Measurements from ENCODE around the gene ADAMTSL1.

The ADAMTSL1 gene

DNA sequence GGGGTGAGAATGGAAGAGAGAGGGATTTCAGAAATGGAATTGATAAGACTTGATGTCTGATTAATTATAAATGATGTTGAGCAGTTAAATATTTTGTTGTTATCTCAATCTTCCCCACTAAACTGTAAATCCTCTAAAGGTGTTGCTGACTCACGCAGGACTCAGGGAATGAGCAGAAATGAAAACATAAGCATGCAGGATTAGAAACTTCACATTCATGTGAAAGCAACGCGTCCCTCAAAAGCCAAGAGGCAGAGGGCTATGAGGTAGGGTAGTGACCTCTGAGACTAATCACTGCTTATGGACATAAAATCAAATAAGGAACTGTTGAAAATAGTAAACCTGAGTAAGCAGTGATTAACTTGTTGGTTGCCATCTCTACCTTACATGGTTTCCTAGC, 21.1 kb downstream of the ADAMTSL1 start:
- Histone ChIP-seq H3K4me1 (ENCODE audit: low read length) (no peaks in the 10 kb centered on the region), H3K27ac (ENCODE audit: low read length) (no peak overlapping the region), H3K27me3 (ENCODE audit: low read depth, low read length) (peaks cover 24% of the 10 kb centered on the region), H3K9me3 (ENCODE audit: insufficient read depth, low read length) (no peaks in the 10 kb centered on the region), H3K4me3 (ENCODE audit: low read length) (no peak overlapping the region), H3K4me2 (ENCODE audit: low read length) (no peak overlapping the region), H3K79me2 (ENCODE audit: low read length) (no peaks in the 10 kb centered on the region), H4K20me1 (ENCODE audit: insufficient read depth, low read length) (no peaks in the 10 kb centered on the region), H3K9ac (ENCODE audit: low read length) (no peak overlapping the region), H3K36me3 (replicated peaks; ENCODE audit: low read depth, low read length) (no peaks in the 10 kb centered on the region), H2AFZ (ENCODE audit: low read depth, low read length) (no peak overlapping the region)
- no peak for TF ChIP-seq EZH2phosphoT487 (IDR thresholded peaks at IDR 0.05; ENCODE audit: low read depth)
- TF ChIP-seq, protein P1, sequence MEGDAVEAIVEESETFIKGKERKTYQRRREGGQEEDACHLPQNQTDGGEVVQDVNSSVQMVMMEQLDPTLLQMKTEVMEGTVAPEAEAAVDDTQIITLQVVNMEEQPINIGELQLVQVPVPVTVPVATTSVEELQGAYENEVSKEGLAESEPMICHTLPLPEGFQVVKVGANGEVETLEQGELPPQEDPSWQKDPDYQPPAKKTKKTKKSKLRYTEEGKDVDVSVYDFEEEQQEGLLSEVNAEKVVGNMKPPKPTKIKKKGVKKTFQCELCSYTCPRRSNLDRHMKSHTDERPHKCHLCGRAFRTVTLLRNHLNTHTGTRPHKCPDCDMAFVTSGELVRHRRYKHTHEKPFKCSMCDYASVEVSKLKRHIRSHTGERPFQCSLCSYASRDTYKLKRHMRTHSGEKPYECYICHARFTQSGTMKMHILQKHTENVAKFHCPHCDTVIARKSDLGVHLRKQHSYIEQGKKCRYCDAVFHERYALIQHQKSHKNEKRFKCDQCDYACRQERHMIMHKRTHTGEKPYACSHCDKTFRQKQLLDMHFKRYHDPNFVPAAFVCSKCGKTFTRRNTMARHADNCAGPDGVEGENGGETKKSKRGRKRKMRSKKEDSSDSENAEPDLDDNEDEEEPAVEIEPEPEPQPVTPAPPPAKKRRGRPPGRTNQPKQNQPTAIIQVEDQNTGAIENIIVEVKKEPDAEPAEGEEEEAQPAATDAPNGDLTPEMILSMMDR (IDR thresholded peaks at IDR 0.05; ENCODE audit: low read depth, low read length) = no peak

DNA sequence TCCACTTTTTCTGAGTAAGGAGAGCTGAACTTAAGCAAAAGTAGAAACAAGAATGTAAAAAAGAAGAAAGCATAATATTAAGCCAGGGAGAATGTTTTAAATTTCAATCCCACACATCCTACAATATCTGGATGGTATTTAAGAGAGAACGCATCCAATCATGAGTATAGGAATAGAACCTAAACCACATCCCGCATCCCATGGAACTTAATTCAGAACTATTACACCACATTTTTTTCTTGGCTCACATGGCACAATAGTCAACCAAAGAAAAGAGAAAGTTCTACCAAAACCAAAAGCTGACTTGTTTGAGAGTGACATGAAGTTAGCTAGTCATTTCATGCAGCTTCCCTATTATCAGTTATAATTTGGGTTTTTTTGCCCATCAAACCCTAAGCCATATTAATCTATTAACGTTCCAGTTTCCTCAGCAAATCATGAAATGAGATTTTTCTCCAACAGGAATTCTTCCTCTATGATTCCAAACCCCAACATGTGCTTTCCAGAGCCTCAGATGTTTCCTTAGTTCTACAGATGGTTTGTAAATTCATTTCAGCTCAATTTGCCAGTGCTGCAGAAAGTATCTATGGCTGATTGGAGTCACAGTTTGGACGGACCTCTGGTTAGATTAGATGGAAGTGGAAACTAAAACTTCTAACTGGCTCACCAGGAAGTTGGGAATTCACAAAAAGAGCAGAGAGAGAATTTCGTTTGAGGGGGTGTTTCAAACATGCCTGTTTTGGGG, 22.5 kb downstream of the ADAMTSL1 start:
- H3K9ac ChIP-seq (ENCODE audit: low read length) = no peak overlapping the region
- H4K20me1 ChIP-seq (ENCODE audit: insufficient read depth, low read length) = no peaks in the 10 kb centered on the region
- H3K4me3 ChIP-seq (ENCODE audit: low read length) = no peak overlapping the region
- H3K27me3 ChIP-seq (ENCODE audit: low read depth, low read length) = peaks cover 24% of the 10 kb centered on the region
- H3K4me1 ChIP-seq (ENCODE audit: low read length) = no peaks in the 10 kb centered on the region
- no peak overlapping the region for H3K27ac ChIP-seq (ENCODE audit: low read length)
- no peak overlapping the region for H2AFZ ChIP-seq (ENCODE audit: low read depth, low read length)
- TF ChIP-seq, protein P1 (IDR thresholded peaks at IDR 0.05; ENCODE audit: low read depth, low read length) = no peak
- no peak for TF ChIP-seq EZH2phosphoT487 (IDR thresholded peaks at IDR 0.05; ENCODE audit: low read depth)
- H3K9me3 ChIP-seq (ENCODE audit: insufficient read depth, low read length) = no peaks in the 10 kb centered on the region
- no peaks in the 10 kb centered on the region for H3K36me3 ChIP-seq (replicated peaks; ENCODE audit: low read depth, low read length)
- H3K4me2 ChIP-seq (ENCODE audit: low read length) = no peak overlapping the region
- no peaks in the 10 kb centered on the region for H3K79me2 ChIP-seq (ENCODE audit: low read length)

DNA sequence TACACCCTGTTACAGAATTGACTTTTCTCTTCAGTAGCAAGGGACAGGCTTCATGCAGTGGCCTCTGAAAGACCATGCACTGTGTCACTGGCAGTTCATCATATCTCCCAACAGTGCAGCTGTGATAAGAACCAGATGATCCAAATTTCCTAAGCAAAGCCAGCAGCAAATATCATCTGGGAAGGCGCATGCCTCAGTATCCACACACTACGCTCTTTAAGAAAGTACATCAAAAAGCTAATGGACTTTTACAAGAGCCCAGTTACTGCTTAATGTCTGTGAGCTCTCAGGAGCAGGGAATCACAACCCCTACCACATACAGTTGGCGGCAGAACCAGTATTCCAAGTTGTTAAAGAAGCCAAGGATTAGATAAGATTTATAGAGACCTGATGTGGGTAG, 25.1 kb downstream of the ADAMTSL1 start:
- Histone ChIP-seq H3K27me3 (ENCODE audit: low read depth, low read length) (peaks cover 16% of the 10 kb centered on the region; the same call in 1 of the 2 replicates), H3K36me3 (replicated peaks; ENCODE audit: low read depth, low read length) (no peaks in the 10 kb centered on the region), H2AFZ (ENCODE audit: low read depth, low read length) (no peak overlapping the region), H3K27ac (ENCODE audit: low read length) (no peak overlapping the region), H3K4me3 (ENCODE audit: low read length) (no peak overlapping the region), H3K79me2 (ENCODE audit: low read length) (no peaks in the 10 kb centered on the region), H3K9ac (ENCODE audit: low read length) (no peak overlapping the region), H3K4me1 (ENCODE audit: low read length) (no peaks in the 10 kb centered on the region), H3K4me2 (ENCODE audit: low read length) (no peak overlapping the region), H3K9me3 (ENCODE audit: insufficient read depth, low read length) (no peaks in the 10 kb centered on the region), H4K20me1 (ENCODE audit: insufficient read depth, low read length) (no peaks in the 10 kb centered on the region)
- TF ChIP-seq, protein P1 (IDR thresholded peaks at IDR 0.05; ENCODE audit: low read depth, low read length) = no peak
- no peak for TF ChIP-seq EZH2phosphoT487 (IDR thresholded peaks at IDR 0.05; ENCODE audit: low read depth)

DNA sequence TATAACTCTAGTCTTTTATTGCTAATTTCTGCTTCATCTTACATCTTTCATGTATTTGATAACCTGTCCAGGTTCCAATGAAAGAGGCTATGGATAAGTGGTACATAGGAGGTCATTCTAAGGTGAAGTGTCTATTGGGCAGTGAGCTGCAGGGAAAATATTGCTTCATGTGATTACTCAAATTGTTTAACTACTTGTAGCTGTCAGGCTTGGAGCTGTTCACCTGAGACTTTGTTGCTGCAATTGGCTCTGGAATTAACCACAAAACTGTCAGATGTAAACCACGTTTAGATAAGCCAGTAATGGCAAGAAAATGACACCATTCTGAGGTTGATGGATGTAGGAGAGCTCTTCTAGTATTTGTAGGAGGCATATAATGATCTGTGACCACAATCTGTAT, 26.0 kb downstream of the ADAMTSL1 start:
- no peaks in the 10 kb centered on the region for H3K36me3 ChIP-seq (replicated peaks; ENCODE audit: low read depth, low read length)
- no peak overlapping the region for H2AFZ ChIP-seq (ENCODE audit: low read depth, low read length)
- no peak overlapping the region for H3K4me2 ChIP-seq (ENCODE audit: low read length)
- no peak for TF ChIP-seq EZH2phosphoT487 (IDR thresholded peaks at IDR 0.05; ENCODE audit: low read depth)
- TF ChIP-seq, protein P1 (IDR thresholded peaks at IDR 0.05; ENCODE audit: low read depth, low read length) = no peak
- no peak overlapping the region for H3K27ac ChIP-seq (ENCODE audit: low read length)
- no peaks in the 10 kb centered on the region for H3K79me2 ChIP-seq (ENCODE audit: low read length)
- H3K4me1 ChIP-seq (ENCODE audit: low read length) = no peaks in the 10 kb centered on the region
- H4K20me1 ChIP-seq (ENCODE audit: insufficient read depth, low read length) = no peaks in the 10 kb centered on the region
- H3K9me3 ChIP-seq (ENCODE audit: insufficient read depth, low read length) = no peaks in the 10 kb centered on the region
- no peak overlapping the region for H3K4me3 ChIP-seq (ENCODE audit: low read length)
- no peak overlapping the region for H3K9ac ChIP-seq (ENCODE audit: low read length)
- H3K27me3 ChIP-seq (ENCODE audit: low read depth, low read length) = peaks cover 16% of the 10 kb centered on the region; the same call in 1 of the 2 replicates

Measured in OCI-LY3 (cell line).